Endothelial cell of umbilical vein (primary cell): ENCODE data around the gene PLA2R1. TPM values are rescaled to one million over a fixed set of nuclear protein-coding genes. Genes with fewer than 3 reads are reported as not detected.

Experiments
- BruUV-seq: library from RNA; stranded (reverse); fragments of 400-500 nt; replicated peaks from 2 replicates; lab custom pipeline; 2021; lab: Mats Ljungman, UMichigan
- CTCF ChIA-PET: fragments of 300-600, 350-600 bp; sonication (Branson Sonifier 250); formaldehyde crosslinking; loops from one replicate; lab custom pipeline; 2021; ENCODE audit warnings: antibody characterized with exemption, inconsistent platforms; lab: Charles Lee
- POLR2A ChIA-PET: fragments of 300-600, 350-600 bp; sonication (Branson Sonifier 250); formaldehyde crosslinking; loops from one replicate; lab custom pipeline; 2021; ENCODE audit warnings: antibody characterized with exemption, inconsistent platforms; lab: Charles Lee
- DNase-seq: peaks from one replicate; pipeline ENCODE4 v3.0.0-alpha.2; 2011; ENCODE audit warnings: low read depth, low spot score
- FAIRE-seq: peaks from 2 replicates; lab custom pipeline; 2011; peaks lifted over from hg19 to GRCh38; lab: Jason Lieb, UNC
- H2AFZ ChIP-seq: 2 replicates; pipeline ENCODE4 v1.6.0; 2012; ENCODE audit warnings: low read depth, low read length, control low read depth, inconsistent platforms
- H3K27ac ChIP-seq: 2 replicates; pipeline ENCODE4 v1.5.1; 2011; ENCODE audit warnings: low read depth, mild to moderate bottlenecking, control low read depth, low read length, moderate library complexity; ENCODE audit not compliant: insufficient read depth
- H3K27me3 ChIP-seq, 2 experiments: 2 replicates each; pipeline versions ENCODE4 v1.6.0 to v1.6.1; 2011; ENCODE audit warnings: low read length in 2 of 2, mixed read lengths in 1 of 2; ENCODE audit not compliant: control insufficient read depth in 2 of 2, insufficient read depth in 2 of 2
- H3K36me3 ChIP-seq, 2 experiments: 2 replicates in 1 of 2; 3 replicates in 1 of 2; pipeline ENCODE4 v1.5.1; 2011; ENCODE audit warnings: low read length in 2 of 2, mild to moderate bottlenecking in 1 of 2, moderate library complexity in 1 of 2; ENCODE audit not compliant: control insufficient read depth in 2 of 2, insufficient read depth in 2 of 2; ENCODE audit errors: extremely low read depth in 1 of 2
- H3K4me1 ChIP-seq: 3 replicates; pipeline ENCODE4 v1.5.1; 2011; ENCODE audit warnings: mild to moderate bottlenecking, low read length; ENCODE audit not compliant: control insufficient read depth, insufficient read depth; ENCODE audit errors: extremely low read depth
- H3K4me2 ChIP-seq: 2 replicates; pipeline ENCODE4 v1.6.1; 2011; ENCODE audit warnings: low read length, control low read depth, mixed read lengths; ENCODE audit not compliant: insufficient read depth
- H3K4me3 ChIP-seq, 3 experiments: fragments of 200-600 bp in 1 of 3; sonication (generic), shearing (Covaris generic) in 1 of 3; replicated peaks in 1 of 3; 2 replicates each; pipeline ENCODE4 v1.5.1; 2011 to 2016; ENCODE audit warnings: control low read depth in 3 of 3, low read length in 3 of 3, mild to moderate bottlenecking in 2 of 3, inconsistent platforms in 1 of 3, low read depth in 1 of 3, moderate library complexity in 1 of 3; ENCODE audit not compliant: insufficient read depth in 1 of 3
- H3K79me2 ChIP-seq: 2 replicates; pipeline ENCODE4 v1.6.0; 2012; ENCODE audit warnings: low read length, inconsistent platforms; ENCODE audit not compliant: control insufficient read depth, insufficient read depth
- H3K9ac ChIP-seq: replicated peaks from 2 replicates; pipeline ENCODE3; 2011; ENCODE audit warnings: low read length, control low read depth; ENCODE audit not compliant: insufficient read depth; ENCODE audit errors: extremely low read depth
- H3K9me1 ChIP-seq: replicated peaks from 3 replicates; pipeline ENCODE4 v1.6.0; 2011; ENCODE audit warnings: mild to moderate bottlenecking, low read length; ENCODE audit not compliant: control insufficient read depth, insufficient read depth; ENCODE audit errors: extremely low read depth
- H3K9me3 ChIP-seq: replicated peaks from 2 replicates; pipeline ENCODE4 v1.5.1; 2012; ENCODE audit warnings: low read length, inconsistent platforms; ENCODE audit not compliant: control insufficient read depth, insufficient read depth
- H4K20me1 ChIP-seq: replicated peaks from 2 replicates; pipeline ENCODE3; 2011; ENCODE audit warnings: mild to moderate bottlenecking, low read length; ENCODE audit not compliant: control insufficient read depth, insufficient read depth; ENCODE audit errors: extremely low read depth
- GATA2 ChIP-seq: IDR thresholded peaks from 2 replicates; pipeline ENCODE4 v1.7.0; 2011; ENCODE audit warnings: low read depth, mild to moderate bottlenecking, moderate library complexity, mixed read lengths, low read length; ENCODE audit not compliant: insufficient read length, insufficient read depth
- JUN ChIP-seq: IDR thresholded peaks from 2 replicates; pipeline ENCODE4 v1.6.1; 2011; ENCODE audit warnings: borderline replicate concordance, low read depth; ENCODE audit not compliant: insufficient read length, insufficient read depth
- MYC ChIP-seq: IDR thresholded peaks from one replicate; pipeline ENCODE4 v1.6.1; 2011; ENCODE audit warnings: mild to moderate bottlenecking, low read depth, low read length
- POLR2A ChIP-seq: IDR thresholded peaks from 2 replicates; pipeline ENCODE4 v1.6.1; 2012; ENCODE audit warnings: low read depth, mild to moderate bottlenecking, control low read depth, low read length
- POLR2AphosphoS5 ChIP-seq: IDR thresholded peaks from 2 replicates; pipeline ENCODE4 v1.6.1; 2012; ENCODE audit warnings: low read depth, mild to moderate bottlenecking, control low read depth, low read length, moderate library complexity; ENCODE audit not compliant: insufficient read depth
- dilution Hi-C: fragments of 300-500 bp; cut with MboI; formaldehyde crosslinking; loops from one replicate; pipeline ENCODE4 v1.15.0; 2019; ENCODE audit warnings: low sequenced_read_pairs; ENCODE audit not compliant: extremely low pct_ligation_motif_present
- intact Hi-C: fragments of 100-400 bp; cut with micrococcal nuclease; formaldehyde crosslinking; loops from one replicate; pipeline ENCODE4 v1.10.0; 2022
- polyA plus RNA-seq, 4 experiments: library from polyadenylated mRNA; depleted of rRNA in 3 of 4; stranded (reverse) in 3 of 4; unstranded in 1 of 4; fragments of >200 nt; gene quantifications; 2 replicates each; pipeline versions ENCODE4 v1.2.1 to v1.2.3, GENCODE V29; 2011 to 2012; ENCODE audit warnings: missing spikeins in 1 of 4
- total RNA-seq: library from RNA; stranded (reverse); gene quantifications from 2 replicates; pipeline ENCODE4 v1.2.3, GENCODE V29; 2021
- TF ChIP-seq, protein P1 (sequence below): IDR thresholded peaks from 2 replicates; pipeline ENCODE4 v1.6.1; 2011; ENCODE audit not compliant: insufficient read depth, insufficient read length
- TF ChIP-seq, protein P2 (sequence below), 2 donors: IDR thresholded peaks; 1 replicate in 1 of 2; 2 replicates in 1 of 2; pipeline ENCODE4 v1.5.1; 2011; ENCODE audit warnings: low read length in 2 of 2, mild to moderate bottlenecking in 2 of 2, moderate library complexity in 2 of 2, control low read depth in 1 of 2, inconsistent platforms in 1 of 2, low read depth in 1 of 2; ENCODE audit not compliant: insufficient read depth in 1 of 2; ENCODE audit errors: extremely low read depth in 1 of 2

PLA2R1 gene
- total and polyA plus RNA-seq, 2 donors (not counting 3 experiments of a cell fraction or from before 2014, with no cell fraction given): 6.9 to 14.4 TPM

DNA sequence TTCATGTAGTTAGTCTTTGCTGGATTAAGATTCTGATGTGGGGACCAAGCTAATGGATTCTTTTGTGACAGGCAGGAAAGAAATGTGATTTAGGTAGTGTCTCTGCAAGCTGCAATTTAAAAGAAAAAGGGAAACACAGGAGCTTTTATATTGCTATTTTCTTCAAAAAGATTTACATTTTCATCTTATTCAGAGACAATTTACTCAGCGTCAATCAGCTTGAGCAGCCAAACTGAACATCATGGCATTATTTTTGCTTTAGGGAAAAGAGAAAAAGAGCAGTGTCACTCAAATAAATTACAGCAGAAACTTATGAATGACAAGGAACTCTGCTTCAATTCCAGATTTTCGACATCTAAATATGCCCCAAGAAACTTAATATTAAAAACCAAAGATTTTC, 67.4 kb downstream of the PLA2R1 start:
- FAIRE-seq: no peak
- H3K4me3 ChIP-seq: no peak overlapping the region
- dilution Hi-C loops: no loop called here
- H3K9me1 ChIP-seq: no peaks in the 10 kb centered on the region
- no peak overlapping the region for H3K27ac ChIP-seq
- no peak for TF ChIP-seq GATA2
- no peak for TF ChIP-seq POLR2AphosphoS5
- TF ChIP-seq, protein P1, sequence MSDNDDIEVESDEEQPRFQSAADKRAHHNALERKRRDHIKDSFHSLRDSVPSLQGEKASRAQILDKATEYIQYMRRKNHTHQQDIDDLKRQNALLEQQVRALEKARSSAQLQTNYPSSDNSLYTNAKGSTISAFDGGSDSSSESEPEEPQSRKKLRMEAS: no peak
- TF ChIP-seq, protein P2, sequence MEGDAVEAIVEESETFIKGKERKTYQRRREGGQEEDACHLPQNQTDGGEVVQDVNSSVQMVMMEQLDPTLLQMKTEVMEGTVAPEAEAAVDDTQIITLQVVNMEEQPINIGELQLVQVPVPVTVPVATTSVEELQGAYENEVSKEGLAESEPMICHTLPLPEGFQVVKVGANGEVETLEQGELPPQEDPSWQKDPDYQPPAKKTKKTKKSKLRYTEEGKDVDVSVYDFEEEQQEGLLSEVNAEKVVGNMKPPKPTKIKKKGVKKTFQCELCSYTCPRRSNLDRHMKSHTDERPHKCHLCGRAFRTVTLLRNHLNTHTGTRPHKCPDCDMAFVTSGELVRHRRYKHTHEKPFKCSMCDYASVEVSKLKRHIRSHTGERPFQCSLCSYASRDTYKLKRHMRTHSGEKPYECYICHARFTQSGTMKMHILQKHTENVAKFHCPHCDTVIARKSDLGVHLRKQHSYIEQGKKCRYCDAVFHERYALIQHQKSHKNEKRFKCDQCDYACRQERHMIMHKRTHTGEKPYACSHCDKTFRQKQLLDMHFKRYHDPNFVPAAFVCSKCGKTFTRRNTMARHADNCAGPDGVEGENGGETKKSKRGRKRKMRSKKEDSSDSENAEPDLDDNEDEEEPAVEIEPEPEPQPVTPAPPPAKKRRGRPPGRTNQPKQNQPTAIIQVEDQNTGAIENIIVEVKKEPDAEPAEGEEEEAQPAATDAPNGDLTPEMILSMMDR (IDR thresholded peaks at IDR 0.05; ENCODE audit: extremely low read depth in 1 of 2, insufficient read depth in 1 of 2, low read depth in 1 of 2, low read length in 2 of 2): no peak
- TF ChIP-seq POLR2A: no peak
- TF ChIP-seq MYC: no peak
- TF ChIP-seq JUN: no peak
- H4K20me1 ChIP-seq: no peaks in the 10 kb centered on the region
- no peaks in the 10 kb centered on the region for H3K9me3 ChIP-seq
- H3K9ac ChIP-seq: no peak overlapping the region
- H2AFZ ChIP-seq: no peak overlapping the region
- intact Hi-C loops: no loop called here
- H3K79me2 ChIP-seq: no peaks in the 10 kb centered on the region
- H3K36me3 ChIP-seq: no peaks in the 10 kb centered on the region
- DNase-seq: no peak
- no peaks in the 10 kb centered on the region for H3K27me3 ChIP-seq
- H3K4me2 ChIP-seq: no peak overlapping the region
- CTCF ChIA-PET: interaction anchor here (1.5 kb wide), 1 partner anchor 11 kb away, joined by 4 read pairs; no protein-coding TSS in a partner anchor
- POLR2A ChIA-PET: no interaction called here
- no peaks in the 10 kb centered on the region for H3K4me1 ChIP-seq
- no TSS peak for BruUV-seq
